Smooth muscle cell (in vitro differentiated cells): Measurements from ENCODE around the gene PKD2. TPM values are rescaled to one million over a fixed set of nuclear protein-coding genes. Genes with fewer than 3 reads are reported as not detected.
A peak's percentile ranks its signal among the peaks of the same experiment; 100 is the strongest.

Experiments used
- DNase-seq: peaks from one replicate; lab custom pipeline; 2025; ENCODE audit not compliant: unreplicated experiment; lab: John Stamatoyannopoulos, UW
- H2AFZ ChIP-seq: fragments of 200-600 bp; sonication (generic); 2 replicates; pipeline ENCODE4 v1.6.0; 2016; ENCODE audit warnings: antibody characterized with exemption, low read depth, mild to moderate bottlenecking
- H3F3A ChIP-seq: fragments of 200-600 bp; sonication (generic); 2 replicates; pipeline ENCODE4 v1.6.0; 2017; ENCODE audit warnings: antibody characterized with exemption, low read depth
- H3K27ac ChIP-seq: fragments of 200-600 bp; sonication (generic); 2 replicates; pipeline ENCODE4 v1.5.1; 2016; ENCODE audit warnings: low read depth, mild to moderate bottlenecking
- H3K27me3 ChIP-seq: fragments of 200-600 bp; sonication (generic); 2 replicates; pipeline ENCODE4 v1.6.1; 2016; ENCODE audit warnings: low read depth, mild to moderate bottlenecking
- H3K36me3 ChIP-seq: fragments of 200-600 bp; sonication (generic); 2 replicates; pipeline ENCODE4 v1.5.1; 2016; ENCODE audit warnings: low read depth
- H3K4me1 ChIP-seq: fragments of 200-600 bp; sonication (generic); 2 replicates; pipeline ENCODE4 v1.5.1; 2016; ENCODE audit warnings: low read depth
- H3K4me2 ChIP-seq: fragments of 200-600 bp; sonication (generic); 2 replicates; pipeline ENCODE4 v1.6.0; 2016; ENCODE audit warnings: mild to moderate bottlenecking
- H3K4me3 ChIP-seq: fragments of 200-600 bp; sonication (generic); 2 replicates; pipeline ENCODE4 v1.5.1; 2016; ENCODE audit warnings: mild to moderate bottlenecking
- H3K79me2 ChIP-seq: fragments of 200-600 bp; sonication (generic); 2 replicates; pipeline ENCODE4 v1.6.0; 2016; ENCODE audit warnings: low read depth, mild to moderate bottlenecking
- H3K9ac ChIP-seq: fragments of 200-600 bp; sonication (generic); 2 replicates; pipeline ENCODE4 v1.6.0; 2016; ENCODE audit warnings: low read depth
- H3K9me3 ChIP-seq: fragments of 200-600 bp; sonication (generic); replicated peaks from 2 replicates; pipeline ENCODE4 v1.5.1; 2016; ENCODE audit warnings: low read depth
- H4K20me1 ChIP-seq: fragments of 200-600 bp; sonication (generic); 2 replicates; pipeline ENCODE4 v1.6.0; 2016; ENCODE audit warnings: low read depth
- CTCF ChIP-seq: fragments of 200-600 bp; sonication (generic); IDR thresholded peaks from 2 replicates; pipeline ENCODE4 v1.5.1; 2017; ENCODE audit warnings: borderline replicate concordance, mild to moderate bottlenecking, antibody characterized with exemption; ENCODE audit not compliant: insufficient read depth, poor library complexity, severe bottlenecking
- WGBS: methylation state at CpG from one replicate; pipeline ENCODE4 v1.1.7; 2016; ENCODE audit warnings: low lambda C conversion rate; 5-methylcytosine and 5-hydroxymethylcytosine counted together
- polyA plus RNA-seq: library from polyadenylated mRNA; unstranded; fragments of >200 nt; fragmentation: Nextera tagmentation; extraction: Ambion mirVana; gene quantifications from 2 replicates; pipeline ENCODE4 v1.2.1, GENCODE V29; 2016
- total RNA-seq: library from RNA; depleted of rRNA; stranded (reverse); fragments of >200 nt; gene quantifications from 2 replicates; pipeline ENCODE4 v1.2.3, GENCODE V29; 2014

Gene PKD2
- total and polyA plus RNA-seq, 2 experiments from 2014 or later, result 19.8 to 41.4 TPM

DNA sequence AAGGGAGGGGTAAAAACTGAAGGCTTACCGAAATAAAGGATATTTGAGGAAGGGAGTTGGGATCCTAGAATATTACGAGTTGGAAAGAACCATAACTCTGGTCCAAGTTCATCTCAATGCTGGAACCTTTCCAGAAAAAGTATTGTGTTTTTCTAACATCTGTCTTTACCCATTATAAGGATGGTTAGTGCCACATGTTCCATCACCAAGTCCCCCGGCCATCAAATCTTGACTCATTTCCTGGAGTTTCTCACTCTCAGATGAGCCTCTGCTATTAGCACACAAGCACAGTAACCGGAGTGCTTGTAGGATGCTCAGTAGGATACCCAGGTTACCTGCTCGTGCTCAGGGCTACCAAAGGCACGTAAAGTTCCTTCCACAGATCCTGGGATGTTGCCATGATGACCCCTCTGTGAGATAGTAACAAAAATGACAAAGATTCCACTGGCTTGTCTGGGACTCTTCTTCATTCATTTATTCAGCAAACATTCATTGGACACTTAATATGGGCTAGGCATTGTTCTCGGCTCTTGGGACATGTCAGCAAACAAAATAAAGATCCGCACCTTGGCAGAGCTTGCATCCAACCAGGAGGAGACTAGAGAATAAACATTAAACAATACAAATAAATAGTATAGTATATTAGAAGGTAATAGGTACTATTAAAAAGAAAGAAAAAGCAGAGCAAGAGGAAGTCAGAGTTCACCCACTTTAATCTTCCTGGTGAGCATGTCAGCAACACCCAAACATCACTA lies 36.3 kb downstream of the PKD2 start:
- no peaks in the 10 kb centered on the region for H3K4me1 ChIP-seq
- H3K9me3 ChIP-seq, result no peaks in the 10 kb centered on the region
- H3K4me3 ChIP-seq, result no peak overlapping the region
- H2AFZ ChIP-seq, result no peak overlapping the region
- H3K36me3 ChIP-seq, result peaks cover 6% of the 10 kb centered on the region
- WGBS, result 95% methylated on average over 8 of the region's 8 CpGs
- DNase-seq, result no peak
- no peaks in the 10 kb centered on the region for H3F3A ChIP-seq
- H4K20me1 ChIP-seq, result no peaks in the 10 kb centered on the region
- H3K79me2 ChIP-seq, result no peaks in the 10 kb centered on the region
- no peak overlapping the region for H3K9ac ChIP-seq
- no peak overlapping the region for H3K27ac ChIP-seq
- no peak overlapping the region for H3K4me2 ChIP-seq
- no peak for TF ChIP-seq CTCF
- H3K27me3 ChIP-seq, result no peaks in the 10 kb centered on the region

DNA sequence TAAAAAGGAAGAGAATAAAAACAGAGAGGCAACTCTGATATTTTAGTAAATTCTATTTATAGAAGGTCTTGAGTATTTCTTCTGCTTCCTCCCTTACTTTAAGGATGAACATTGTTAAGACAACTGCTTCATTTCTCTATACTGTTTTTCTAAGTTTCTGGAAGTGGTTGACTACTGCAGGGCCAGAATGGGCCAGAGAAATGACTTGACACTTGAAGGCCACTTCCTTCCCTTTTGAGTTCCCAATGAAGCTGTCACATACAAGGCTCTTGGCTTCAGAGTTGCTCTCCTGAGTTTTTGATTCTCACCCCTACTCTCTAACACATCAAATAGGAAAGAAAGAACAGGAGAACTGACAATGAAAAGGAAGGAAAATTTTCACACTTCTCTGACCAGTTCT lies 37.6 kb downstream of the PKD2 start:
- Histone ChIP-seq H4K20me1 (no peaks in the 10 kb centered on the region), H3K4me3 (no peak overlapping the region), H3F3A (no peaks in the 10 kb centered on the region), H3K27ac (no peak overlapping the region), H3K9ac (no peak overlapping the region), H3K4me1 (no peaks in the 10 kb centered on the region), H3K9me3 (no peaks in the 10 kb centered on the region), H3K27me3 (no peaks in the 10 kb centered on the region), H3K79me2 (no peaks in the 10 kb centered on the region), H2AFZ (no peak overlapping the region), H3K36me3 (no peaks in the 10 kb centered on the region), H3K4me2 (no peak overlapping the region)
- no peak for DNase-seq
- TF ChIP-seq CTCF, result no peak

GRCh38 chr4:88054229-88054628 lies 46.8 kb downstream of the PKD2 start:
- no peak overlapping the region for H3K9ac ChIP-seq
- TF ChIP-seq CTCF, result no peak
- 95% methylated on average over 4 of the region's 4 CpGs for WGBS

DNA sequence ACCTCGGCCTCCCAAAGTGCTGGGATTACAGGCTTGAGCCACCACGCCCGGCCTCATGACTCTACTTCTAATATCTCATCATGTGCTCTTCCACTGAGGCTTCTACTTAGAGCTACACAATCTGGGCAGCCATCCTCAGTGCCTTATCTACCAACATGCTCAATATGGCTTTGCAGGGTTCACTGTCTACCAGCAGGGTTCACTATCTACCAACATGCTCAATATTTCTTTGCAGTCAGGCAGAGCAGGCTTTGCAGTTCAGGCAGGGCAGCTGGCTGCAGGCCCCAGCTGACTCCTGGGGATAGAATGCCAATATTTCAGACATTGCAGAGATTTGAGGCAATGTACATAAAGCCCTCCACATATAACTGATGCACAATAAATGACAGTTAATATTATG lies 47.5 kb downstream of the PKD2 start:
- H2AFZ ChIP-seq, result no peak overlapping the region
- H3K79me2 ChIP-seq, result no peaks in the 10 kb centered on the region
- no peak overlapping the region for H3K27ac ChIP-seq
- no peak overlapping the region for H3K9ac ChIP-seq
- WGBS, result 97% methylated on average over 3 of the region's 3 CpGs
- no peaks in the 10 kb centered on the region for H3K27me3 ChIP-seq
- peak; percentile 41 for TF ChIP-seq CTCF
- H3F3A ChIP-seq, result no peaks in the 10 kb centered on the region
- no peaks in the 10 kb centered on the region for H4K20me1 ChIP-seq
- no peak overlapping the region for H3K4me3 ChIP-seq
- H3K4me1 ChIP-seq, result no peaks in the 10 kb centered on the region
- DNase-seq, result no peak
- no peak overlapping the region for H3K4me2 ChIP-seq
- no peaks in the 10 kb centered on the region for H3K36me3 ChIP-seq
- H3K9me3 ChIP-seq, result no peaks in the 10 kb centered on the region

More at GRCh38 chr4:88054229-88054628, 46.8 kb downstream of the PKD2 start:
- Histone ChIP-seq H3K79me2 (no peaks in the 10 kb centered on the region), H3K4me3 (no peak overlapping the region), H3K9me3 (no peaks in the 10 kb centered on the region), H3K4me2 (no peak overlapping the region), H3K4me1 (no peaks in the 10 kb centered on the region), H3K27me3 (no peaks in the 10 kb centered on the region), H2AFZ (no peak overlapping the region), H3K27ac (no peak overlapping the region), H3K36me3 (no peaks in the 10 kb centered on the region), H3F3A (no peaks in the 10 kb centered on the region), H4K20me1 (no peaks in the 10 kb centered on the region)
- no peak for DNase-seq
